Common myeloid progenitor, CD34-positive (primary cell): Measurements from ENCODE around the gene MAF.
A peak's percentile ranks its signal among the peaks of the same experiment; 100 is the strongest.

Source experiments
- CTCF ChIA-PET: fragments of 350-600 bp; sonication (Branson Sonifier 250); formaldehyde crosslinking; loops from one replicate; lab custom pipeline; 2021; ENCODE audit warnings: antibody characterized with exemption; lab: Charles Lee
- POLR2A ChIA-PET: fragments of 350-600 bp; sonication (Branson Sonifier 250); formaldehyde crosslinking; loops from one replicate; lab custom pipeline; 2021; ENCODE audit warnings: antibody characterized with exemption; lab: Charles Lee
- DNase-seq, 3 donors: peaks; one replicate each; pipeline versions ENCODE4 v3.0.0 to v3.0.0-alpha.2; 2013
- H3K27ac ChIP-seq, 2 experiments: 1 replicate in 1 of 2; 2 replicates in 1 of 2; pipeline ENCODE4 v1.7.0; 2013; ENCODE audit warnings: inconsistent platforms in 2 of 2, low read length in 2 of 2, mild to moderate bottlenecking in 2 of 2, low read depth in 1 of 2, moderate library complexity in 1 of 2; ENCODE audit not compliant: severe bottlenecking in 2 of 2, insufficient read depth in 1 of 2, poor library complexity in 1 of 2
- H3K27me3 ChIP-seq, 5 experiments: replicated peaks in 2 of 5; 1 replicate in 3 of 5; 2 replicates in 2 of 5; pipeline versions ENCODE4 v1.6.1 to v1.7.0; 2013; ENCODE audit warnings: low read length in 4 of 5, mild to moderate bottlenecking in 2 of 5, moderate library complexity in 2 of 5, inconsistent platforms in 1 of 5; ENCODE audit not compliant: insufficient read depth in 5 of 5, control insufficient read depth in 4 of 5
- H3K36me3 ChIP-seq, 4 experiments: 1 replicate in 2 of 4; 2 replicates in 2 of 4; pipeline versions ENCODE4 v1.6.1 to v1.7.0; 2013; ENCODE audit warnings: low read length in 3 of 4, control low read depth in 1 of 4, mild to moderate bottlenecking in 1 of 4; ENCODE audit not compliant: control insufficient read depth in 4 of 4, insufficient read depth in 4 of 4
- H3K4me1 ChIP-seq, 4 experiments: 1 replicate in 3 of 4; 2 replicates in 1 of 4; pipeline versions ENCODE4 v1.6.1 to v1.7.1; 2013; ENCODE audit warnings: low read length in 3 of 4, mild to moderate bottlenecking in 3 of 4, control low read depth in 1 of 4, inconsistent platforms in 1 of 4, moderate library complexity in 1 of 4; ENCODE audit not compliant: control insufficient read depth in 4 of 4, insufficient read depth in 4 of 4; ENCODE audit errors: control extremely low read depth in 1 of 4
- H3K4me3 ChIP-seq, 7 experiments: 1 replicate in 4 of 7; 2 replicates in 3 of 7; pipeline versions ENCODE4 v1.5.1 to v1.7.0; 2013; ENCODE audit warnings: mild to moderate bottlenecking in 7 of 7, low read length in 6 of 7, moderate library complexity in 6 of 7, inconsistent platforms in 2 of 7, low read depth in 2 of 7, control low read depth in 1 of 7; ENCODE audit not compliant: insufficient read depth in 4 of 7, control insufficient read depth in 1 of 7; ENCODE audit errors: extremely low read depth in 1 of 7
- H3K9me3 ChIP-seq, 5 experiments: 1 replicate in 4 of 5; 2 replicates in 1 of 5; pipeline versions ENCODE4 v1.6.1 to v1.7.1; 2013; ENCODE audit warnings: low read length in 4 of 5, mild to moderate bottlenecking in 2 of 5, inconsistent platforms in 1 of 5, low read depth in 1 of 5, moderate library complexity in 1 of 5; ENCODE audit not compliant: control insufficient read depth in 4 of 5, insufficient read depth in 2 of 5; ENCODE audit errors: control extremely low read depth in 1 of 5
- WGBS: methylation state at CpG from one replicate; pipeline ENCODE4 v1.1.5; 2013; ENCODE audit not compliant: insufficient coverage; 5-methylcytosine and 5-hydroxymethylcytosine counted together

MAF gene

DNA sequence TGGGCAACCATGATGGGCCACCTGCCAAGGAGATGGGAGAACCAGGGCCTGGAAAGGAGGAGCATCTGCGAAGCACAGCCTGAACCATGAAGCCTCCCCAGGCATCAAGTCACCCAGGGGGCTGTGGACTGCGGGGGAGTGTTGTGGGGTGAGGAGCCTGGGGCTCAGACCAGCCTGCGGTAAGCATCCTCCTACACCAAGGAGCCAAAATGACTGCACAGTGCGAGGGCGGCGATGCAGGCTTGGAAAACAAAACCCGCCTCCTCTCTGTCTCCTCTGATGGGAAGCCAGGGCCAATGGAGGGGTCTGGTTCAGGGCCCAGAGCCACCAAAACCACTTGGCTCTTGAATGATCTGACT is 18.1 kb upstream of the MAF start:
- DNase-seq = no peak
- Histone ChIP-seq H3K9me3 (peaks cover 0 to 2% (median 0%) of the 10 kb centered on the region in 5 experiments), H3K4me1 (peaks cover 3 to 25% (median 16%) of the 10 kb centered on the region in 4 experiments), H3K36me3 (no peaks in the 10 kb centered on the region), H3K27ac (no peak overlapping the region), H3K4me3 (peak overlapping the region in 1 of 7 experiments; percentile 20), H3K27me3 (no peaks in the 10 kb centered on the region)
- POLR2A ChIA-PET = no interaction called here
- WGBS = 97% methylated on average over 5 of the region's 7 CpGs
- CTCF ChIA-PET = interaction anchor here (2.1 kb wide), 1 partner anchor 17 kb away, joined by 7 read pairs; no protein-coding TSS in a partner anchor

DNA sequence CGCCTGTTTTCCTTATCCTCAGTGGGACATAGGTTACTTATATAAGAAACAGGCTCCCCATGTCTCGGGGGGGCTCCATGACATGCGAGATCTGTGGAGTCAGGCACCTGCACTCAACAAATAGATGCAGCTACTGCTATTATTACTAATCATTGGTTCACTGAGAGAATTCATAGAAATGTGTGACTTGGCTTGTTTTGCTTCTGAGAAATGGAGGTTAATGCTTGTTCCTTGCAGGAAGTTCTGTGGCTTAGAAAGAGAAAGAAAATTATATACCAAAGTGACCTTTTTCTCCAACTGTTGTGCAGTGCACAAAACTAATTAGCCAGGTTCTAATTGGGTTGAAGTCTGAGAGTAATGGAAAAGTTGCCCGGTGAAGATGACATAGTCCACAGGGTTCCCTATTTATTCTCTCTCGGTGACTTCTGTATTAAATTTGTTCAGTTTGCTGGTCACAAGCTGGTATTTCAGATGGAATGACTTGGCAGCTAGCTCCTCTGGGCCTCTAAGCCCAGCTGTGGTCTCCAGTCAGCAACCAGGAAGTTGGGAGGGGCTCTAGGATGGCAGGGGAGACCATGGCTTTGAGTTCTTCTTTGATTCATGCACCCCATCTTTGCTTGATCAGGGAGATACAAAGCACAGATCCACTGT is 17.6 kb upstream of the MAF start:
- 31% methylated on average over 3 of the region's 5 CpGs for WGBS
- no peaks in the 10 kb centered on the region for H3K27me3 ChIP-seq
- H3K9me3 ChIP-seq = peaks cover 0 to 2% (median 0%) of the 10 kb centered on the region in 5 experiments
- peaks cover 3 to 21% (median 16%) of the 10 kb centered on the region in 4 experiments for H3K4me1 ChIP-seq
- no peak overlapping the region for H3K27ac ChIP-seq
- peak in 2 of 3 donors; percentile 57 to 65 for DNase-seq
- no peaks in the 10 kb centered on the region for H3K36me3 ChIP-seq
- CTCF ChIA-PET = interaction anchor here (1.0 to 2.1 kb wide), 2 partner anchors 9 to 16 kb away, joined by 3 to 7 read pairs; no protein-coding TSS in a partner anchor
- POLR2A ChIA-PET = no interaction called here
- H3K4me3 ChIP-seq = peak overlapping the region in 1 of 7 experiments; percentile 20

DNA sequence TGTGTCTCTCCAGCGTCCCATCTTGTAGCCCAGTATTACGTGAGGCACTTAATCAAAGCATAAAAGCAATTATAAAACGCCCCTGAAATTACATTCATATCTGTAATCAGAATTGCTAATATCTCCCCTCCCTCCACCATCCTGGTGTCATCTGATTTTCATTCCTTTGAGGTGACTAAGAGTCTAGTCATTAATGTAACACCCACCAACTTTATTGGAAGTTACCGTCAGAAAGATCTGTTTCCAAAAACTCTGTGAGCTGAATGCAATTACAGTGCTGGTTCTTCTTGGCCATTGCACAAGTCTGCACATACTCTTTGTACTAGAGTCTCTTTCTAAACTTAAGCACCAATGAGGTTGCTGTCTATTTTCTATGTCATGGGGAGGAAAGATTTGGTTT is 12.5 kb upstream of the MAF start:
- no peak for DNase-seq
- POLR2A ChIA-PET = no interaction called here

GRCh38 chr16:79612207-79612606 is 11.7 kb upstream of the MAF start:
- Histone ChIP-seq H3K27me3 (no peaks in the 10 kb centered on the region), H3K9me3 (no peaks in the 10 kb centered on the region), H3K27ac (no peak overlapping the region), H3K36me3 (no peaks in the 10 kb centered on the region), H3K4me1 (peaks cover 0 to 13% (median 7%) of the 10 kb centered on the region in 4 experiments), H3K4me3 (no peak overlapping the region)
- POLR2A ChIA-PET = no interaction called here
- DNase-seq = no peak
- CTCF ChIA-PET = no interaction called here
- WGBS = no CpG with 5 or more reads among the region's 2 CpGs

More for the DNA sequence above, 12.5 kb upstream of the MAF start:
- Histone ChIP-seq H3K36me3 (no peaks in the 10 kb centered on the region), H3K4me1 (peaks cover under 1 to 18% (median 14%) of the 10 kb centered on the region in 4 experiments), H3K4me3 (no peak overlapping the region), H3K27me3 (no peaks in the 10 kb centered on the region), H3K9me3 (no peaks in the 10 kb centered on the region), H3K27ac (no peak overlapping the region)
- 95% methylated on average over 3 of the region's 4 CpGs for WGBS
- CTCF ChIA-PET = interaction anchor here (1.5 kb wide), 1 partner anchor 12 kb away, joined by 3 read pairs; the partner anchor contains the start of gene MAF

- peaks cover 0 to 10% (median 6%) of the 10 kb centered on the region in 4 experiments for H3K4me1 ChIP-seq
- no peaks in the 10 kb centered on the region for H3K27me3 ChIP-seq
- no peaks in the 10 kb centered on the region for H3K36me3 ChIP-seq
- 100% methylated on average over 3 of the region's 4 CpGs for WGBS
- no peak overlapping the region for H3K27ac ChIP-seq
- H3K9me3 ChIP-seq = no peaks in the 10 kb centered on the region
- ChIA-PET POLR2A (no interaction called here), CTCF (interaction anchor here (1.6 kb wide), 1 partner anchor 9 kb away, joined by 6 read pairs; no protein-coding TSS in a partner anchor)
- H3K4me3 ChIP-seq = no peak overlapping the region
- DNase-seq = no peak
These were observed 10.2 kb upstream of the MAF start for GRCh38 chr16:79610771-79611170.

DNA sequence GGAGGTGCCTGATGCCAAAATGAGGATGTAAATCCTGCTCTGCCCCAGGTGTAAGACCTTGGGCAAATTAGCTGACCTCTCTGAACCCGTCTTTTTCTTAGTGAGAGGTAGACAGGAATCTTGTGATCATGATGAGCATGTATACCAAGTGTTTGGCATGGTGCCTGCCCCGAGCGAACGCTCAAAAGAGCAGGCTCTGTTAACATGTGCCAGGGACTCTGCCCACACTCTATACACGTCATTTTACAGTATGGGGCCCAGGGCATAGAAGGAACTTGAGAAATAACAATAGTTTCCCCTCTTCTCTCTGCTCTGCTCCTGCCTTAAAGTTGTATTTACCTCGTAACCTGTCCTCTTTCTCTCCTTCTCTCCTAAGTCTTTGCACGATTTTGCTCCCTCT is 9.3 kb upstream of the MAF start:
- Histone ChIP-seq H3K27ac (no peak overlapping the region), H3K27me3 (no peaks in the 10 kb centered on the region), H3K4me3 (no peak overlapping the region), H3K9me3 (no peaks in the 10 kb centered on the region), H3K36me3 (no peaks in the 10 kb centered on the region), H3K4me1 (peaks cover 0 to 10% (median 6%) of the 10 kb centered on the region in 4 experiments)
- ChIA-PET POLR2A (no interaction called here), CTCF (interaction anchor here (1.6 kb wide), 1 partner anchor 8 kb away, joined by 6 read pairs; no protein-coding TSS in a partner anchor)
- 67% methylated on average over 7 of the region's 7 CpGs for WGBS
- DNase-seq = peak in 2 of 3 donors; percentile 10 to 24

- DNase-seq = no peak
- ChIA-PET CTCF (interaction anchor here (0.7 to 1.5 kb wide), 2 partner anchors 8 to 12 kb away, joined by 3 to 4 read pairs; no protein-coding TSS in a partner anchor), POLR2A (no interaction called here)
- Histone ChIP-seq H3K4me1 (peaks cover 0 to 10% (median 6%) of the 10 kb centered on the region in 4 experiments), H3K9me3 (no peaks in the 10 kb centered on the region), H3K4me3 (no peak overlapping the region), H3K27ac (no peak overlapping the region), H3K36me3 (no peaks in the 10 kb centered on the region), H3K27me3 (no peaks in the 10 kb centered on the region)
- WGBS = 52% methylated on average over 5 of the region's 5 CpGs
These were observed 8.4 kb upstream of the MAF start for GRCh38 chr16:79608976-79609375.
